GM19438 (cell line): Measurements from ENCODE around the gene GPR107.

Experiments used
- ATAC-seq: cut with Tn5 transposase; IDR thresholded peaks from one replicate; pipeline ENCODE4 v1.9.1; 2021; ENCODE audit warnings: low read depth; ENCODE audit not compliant: unreplicated experiment

The GPR107 gene

GRCh38 chr9:130107234-130107861 lies 53.6 kb downstream of the GPR107 start:
- no peak for ATAC-seq

- ATAC-seq, result no peak
Observed at GRCh38 chr9:130107955-130108354, 54.2 kb downstream of the GPR107 start.

GRCh38 chr9:130110166-130110565 lies 56.5 kb downstream of the GPR107 start:
- ATAC-seq, result no peak

GRCh38 chr9:130110596-130111021 lies 56.9 kb downstream of the GPR107 start:
- ATAC-seq, result no peak

- no peak for ATAC-seq
Observed at GRCh38 chr9:130111786-130112537, 58.3 kb downstream of the GPR107 start.

- no peak for ATAC-seq
Observed at GRCh38 chr9:130112538-130113151, 58.9 kb downstream of the GPR107 start.

- no peak for ATAC-seq
Observed at GRCh38 chr9:130114741-130115140, 61.0 kb downstream of the GPR107 start.

GRCh38 chr9:130116346-130116745 lies 62.6 kb downstream of the GPR107 start:
- no peak for ATAC-seq

- no peak for ATAC-seq
Observed at GRCh38 chr9:130117376-130117775, 63.7 kb downstream of the GPR107 start.

GRCh38 chr9:130117816-130118632 lies 64.3 kb downstream of the GPR107 start:
- no peak for ATAC-seq

GRCh38 chr9:130118841-130119518 lies 65.3 kb downstream of the GPR107 start:
- ATAC-seq, result no peak

- ATAC-seq, result no peak
Observed at GRCh38 chr9:130119519-130120298, 66.0 kb downstream of the GPR107 start.

- ATAC-seq, result no peak
Observed at GRCh38 chr9:130120299-130120587, 66.5 kb downstream of the GPR107 start.

- no peak for ATAC-seq
Observed at GRCh38 chr9:130120832-130121231, 67.1 kb downstream of the GPR107 start.

GRCh38 chr9:130122456-130122855 lies 68.8 kb downstream of the GPR107 start:
- no peak for ATAC-seq

- no peak for ATAC-seq
Observed at GRCh38 chr9:130124085-130124860, 70.6 kb downstream of the GPR107 start.

- no peak for ATAC-seq
Observed at GRCh38 chr9:130126721-130127433, 73.2 kb downstream of the GPR107 start.

- peak; percentile 49 for ATAC-seq
Observed at GRCh38 chr9:130128251-130128650, 74.5 kb downstream of the GPR107 start.
